Lower lobe of right lung (tissue), 2 donors: ENCODE measurements around the gene CERT1. TPM values are rescaled to one million over a fixed set of nuclear protein-coding genes. Genes with fewer than 3 reads are reported as not detected.

Experiments
- ATAC-seq, 2 donors: fragments of 200-7000 bp; cut with Tn5 transposase; one replicate each; pipeline ENCODE4 v1.9.1; 2020 to 2022; ENCODE audit warnings: mild to moderate bottlenecking in 2 of 2, moderate library complexity in 2 of 2
- DNase-seq: peaks from one replicate; pipeline ENCODE4 v3.0.0-alpha.2; 2020
- H3K27ac ChIP-seq: fragments of 200-600 bp; one replicate; pipeline ENCODE4 v1.8.0; 2022
- H3K27me3 ChIP-seq: fragments of 200-600 bp; one replicate; pipeline ENCODE4 v1.8.0; 2022; ENCODE audit warnings: low read depth
- H3K36me3 ChIP-seq: fragments of 200-600 bp; one replicate; pipeline ENCODE4 v1.8.0; 2022; ENCODE audit warnings: mild to moderate bottlenecking
- H3K4me1 ChIP-seq: fragments of 200-600 bp; one replicate; pipeline ENCODE4 v1.8.0; 2022
- H3K4me3 ChIP-seq: fragments of 200-600 bp; one replicate; pipeline ENCODE4 v1.8.0; 2022; ENCODE audit warnings: mild to moderate bottlenecking
- H3K9me3 ChIP-seq: fragments of 200-600 bp; one replicate; pipeline ENCODE4 v1.8.0; 2022
- intact Hi-C: fragments of 100-400 bp; cut with DNase I; formaldehyde crosslinking; loops from one replicate; pipeline ENCODE4 v1.11.0; 2022
- total RNA-seq: library from RNA; stranded (reverse); fragmentation: NEBNext Ultra II Directional; extraction: Animal tissue kit (Norgen Biotek cat#: 25700); gene quantifications from one replicate; pipeline ENCODE4 v1.2.1, GENCODE V29; 2021
- TF ChIP-seq, protein P1 (sequence below): fragments of 200-600 bp; IDR thresholded peaks from one replicate; pipeline ENCODE4 v1.8.0; 2022; ENCODE audit warnings: antibody characterized with exemption, mild to moderate bottlenecking
- donor health status: DM: no; HTN: yes; CAD: no; lungs with severe emphysema.

The CERT1 gene
- total RNA-seq, 1 donor from 2014 or later = 70.9 TPM

DNA sequence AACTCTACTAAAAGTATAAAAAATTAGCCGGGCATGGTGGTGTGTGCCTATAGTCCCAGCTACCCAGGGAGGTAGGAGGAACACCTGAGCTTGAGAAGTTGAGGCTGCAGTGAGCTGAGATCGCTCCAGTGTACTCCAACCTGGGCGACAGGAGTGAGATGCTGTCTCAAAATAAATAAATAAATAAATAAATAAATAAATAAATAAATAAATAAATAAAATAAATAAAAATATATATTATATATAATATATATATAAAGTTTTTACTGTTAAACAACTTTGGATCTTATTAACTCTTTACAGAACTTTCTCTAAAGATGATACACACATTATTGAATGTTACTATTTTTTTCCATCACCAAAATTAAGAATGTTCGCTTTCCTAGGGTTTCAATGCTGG lies 136.0 kb downstream of the CERT1 start:
- Histone ChIP-seq H3K4me3 (no peak overlapping the region), H3K27ac (no peak overlapping the region), H3K27me3 (no peaks in the 10 kb centered on the region), H3K9me3 (no peaks in the 10 kb centered on the region), H3K4me1 (no peaks in the 10 kb centered on the region), H3K36me3 (peaks cover 74% of the 10 kb centered on the region)
- TF ChIP-seq, protein P1, sequence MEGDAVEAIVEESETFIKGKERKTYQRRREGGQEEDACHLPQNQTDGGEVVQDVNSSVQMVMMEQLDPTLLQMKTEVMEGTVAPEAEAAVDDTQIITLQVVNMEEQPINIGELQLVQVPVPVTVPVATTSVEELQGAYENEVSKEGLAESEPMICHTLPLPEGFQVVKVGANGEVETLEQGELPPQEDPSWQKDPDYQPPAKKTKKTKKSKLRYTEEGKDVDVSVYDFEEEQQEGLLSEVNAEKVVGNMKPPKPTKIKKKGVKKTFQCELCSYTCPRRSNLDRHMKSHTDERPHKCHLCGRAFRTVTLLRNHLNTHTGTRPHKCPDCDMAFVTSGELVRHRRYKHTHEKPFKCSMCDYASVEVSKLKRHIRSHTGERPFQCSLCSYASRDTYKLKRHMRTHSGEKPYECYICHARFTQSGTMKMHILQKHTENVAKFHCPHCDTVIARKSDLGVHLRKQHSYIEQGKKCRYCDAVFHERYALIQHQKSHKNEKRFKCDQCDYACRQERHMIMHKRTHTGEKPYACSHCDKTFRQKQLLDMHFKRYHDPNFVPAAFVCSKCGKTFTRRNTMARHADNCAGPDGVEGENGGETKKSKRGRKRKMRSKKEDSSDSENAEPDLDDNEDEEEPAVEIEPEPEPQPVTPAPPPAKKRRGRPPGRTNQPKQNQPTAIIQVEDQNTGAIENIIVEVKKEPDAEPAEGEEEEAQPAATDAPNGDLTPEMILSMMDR = no peak
- no peak for ATAC-seq
- intact Hi-C loops = no loop called here
- DNase-seq = no peak

DNA sequence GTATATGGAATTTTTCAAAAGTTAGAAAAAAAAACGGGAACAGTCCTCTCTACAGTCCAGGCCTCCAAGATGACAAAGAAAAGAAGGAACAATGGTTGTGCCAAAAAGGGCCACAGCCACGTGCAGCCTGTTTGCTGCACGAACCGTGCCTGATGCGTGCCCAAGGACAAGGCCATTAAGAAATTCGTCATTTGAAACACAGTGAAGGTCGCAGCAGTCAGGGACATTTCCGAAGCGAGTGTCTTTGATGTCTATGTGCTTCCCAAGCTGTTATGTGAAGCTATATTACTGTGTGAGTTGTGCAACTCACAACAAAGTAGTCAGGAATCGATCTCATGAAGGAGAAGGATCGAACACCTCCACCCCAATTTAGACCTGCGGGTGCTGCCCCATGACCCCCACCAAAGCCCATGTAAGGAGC lies 137.0 kb downstream of the CERT1 start:
- Histone ChIP-seq H3K4me1 (no peaks in the 10 kb centered on the region), H3K27me3 (no peaks in the 10 kb centered on the region), H3K27ac (no peak overlapping the region), H3K9me3 (no peaks in the 10 kb centered on the region), H3K4me3 (no peak overlapping the region), H3K36me3 (peaks cover 64% of the 10 kb centered on the region)
- ATAC-seq (no peak), DNase-seq (no peak)
- intact Hi-C loops = no loop called here
- TF ChIP-seq, protein P1 = no peak

DNA sequence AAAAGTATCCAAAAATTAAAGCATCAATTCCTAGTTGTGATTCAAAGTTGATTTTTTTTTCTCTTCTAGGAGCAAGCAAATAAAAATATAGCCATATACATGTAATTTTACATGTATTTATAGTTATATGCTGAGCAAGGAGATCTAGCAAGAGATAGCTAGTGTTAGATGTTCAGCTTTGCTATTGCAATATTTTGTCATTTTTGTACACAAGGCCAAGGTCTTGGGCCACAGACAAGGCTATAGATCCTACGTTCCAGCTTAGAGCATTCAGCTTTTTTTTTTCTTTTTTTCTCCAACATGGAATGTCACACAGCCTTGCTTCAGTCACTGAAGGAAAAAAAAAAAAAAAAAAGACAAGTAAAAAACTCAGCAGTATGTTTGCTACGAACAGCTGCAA lies 137.6 kb downstream of the CERT1 start:
- Histone ChIP-seq H3K36me3 (peaks cover 59% of the 10 kb centered on the region), H3K4me1 (no peaks in the 10 kb centered on the region), H3K27ac (no peak overlapping the region), H3K27me3 (no peaks in the 10 kb centered on the region), H3K9me3 (no peaks in the 10 kb centered on the region), H3K4me3 (no peak overlapping the region)
- ATAC-seq = no peak
- no peak for DNase-seq
- TF ChIP-seq, protein P1 = no peak
- intact Hi-C loops = no loop called here

DNA sequence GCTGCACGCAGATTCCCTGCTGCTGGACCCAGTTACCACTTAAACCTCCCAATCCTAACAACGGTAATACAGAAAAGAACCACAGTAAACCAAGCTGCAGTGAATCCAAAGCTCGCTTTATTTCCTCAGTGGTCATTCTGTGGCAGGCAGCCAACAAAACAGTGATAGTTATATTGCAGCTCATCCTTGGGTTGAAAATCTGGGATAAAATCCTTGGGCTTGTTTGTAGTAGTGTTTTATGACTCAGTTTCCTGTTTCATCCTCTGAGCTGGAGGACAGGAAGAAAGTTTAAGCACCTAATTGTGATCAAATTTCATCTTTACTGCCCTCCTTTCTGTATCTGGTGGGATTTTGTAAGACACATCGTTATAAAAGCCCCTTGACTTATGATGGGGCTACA lies 143.0 kb downstream of the CERT1 start:
- Histone ChIP-seq H3K27me3 (no peaks in the 10 kb centered on the region), H3K36me3 (peaks cover 9% of the 10 kb centered on the region), H3K4me1 (no peaks in the 10 kb centered on the region), H3K27ac (no peak overlapping the region), H3K4me3 (no peak overlapping the region), H3K9me3 (no peaks in the 10 kb centered on the region)
- intact Hi-C loops = no loop called here
- TF ChIP-seq, protein P1 = no peak
- ATAC-seq (no peak), DNase-seq (no peak)

DNA sequence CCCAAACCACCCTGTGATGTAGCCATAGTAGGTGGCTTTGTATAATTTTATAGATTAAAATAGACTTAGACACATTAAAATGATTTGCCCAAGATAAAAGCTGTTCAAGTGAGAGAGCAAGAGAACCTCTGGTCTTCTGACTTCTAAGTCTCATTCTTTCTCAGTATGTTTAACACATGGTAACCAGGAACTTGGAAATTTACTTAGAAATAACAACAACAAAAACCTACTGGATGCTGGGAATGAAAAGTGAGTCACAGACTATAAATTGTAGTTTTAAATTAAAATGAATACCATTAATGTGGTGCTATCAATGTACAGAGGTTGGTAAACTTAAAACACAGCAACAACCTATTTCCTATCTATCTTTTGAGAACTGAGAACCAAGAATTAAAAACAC lies 144.0 kb downstream of the CERT1 start:
- H3K36me3 ChIP-seq = peaks cover 5% of the 10 kb centered on the region
- H3K9me3 ChIP-seq = no peaks in the 10 kb centered on the region
- no peaks in the 10 kb centered on the region for H3K4me1 ChIP-seq
- no peak for ATAC-seq
- H3K27ac ChIP-seq = no peak overlapping the region
- intact Hi-C loops = no loop called here
- no peak for DNase-seq
- no peak overlapping the region for H3K4me3 ChIP-seq
- TF ChIP-seq, protein P1 = no peak
- H3K27me3 ChIP-seq = no peaks in the 10 kb centered on the region

DNA sequence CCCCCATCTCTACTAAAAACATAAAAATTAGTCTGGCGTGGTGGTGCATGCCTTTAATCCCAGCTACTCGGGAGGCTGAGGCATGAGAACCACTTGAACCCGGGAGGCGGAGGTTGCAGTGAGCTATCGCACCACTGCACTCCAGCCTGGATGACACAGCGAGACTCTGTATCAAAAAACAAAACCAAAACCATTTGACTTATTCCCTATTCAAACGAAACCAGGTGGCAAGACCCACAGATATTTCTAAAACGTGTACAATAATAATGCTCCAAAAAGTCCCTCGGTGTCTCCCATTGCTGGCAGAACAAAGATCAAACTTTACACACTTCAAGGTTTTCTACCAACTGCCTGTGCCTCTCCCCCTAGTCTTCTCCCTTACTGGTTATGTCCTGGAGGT lies 144.6 kb downstream of the CERT1 start:
- Histone ChIP-seq H3K27ac (no peak overlapping the region), H3K4me1 (no peaks in the 10 kb centered on the region), H3K27me3 (no peaks in the 10 kb centered on the region), H3K36me3 (peaks cover 11% of the 10 kb centered on the region), H3K9me3 (no peaks in the 10 kb centered on the region), H3K4me3 (no peak overlapping the region)
- TF ChIP-seq, protein P1 = no peak
- DNase-seq = no peak
- intact Hi-C loops = no loop called here
- ATAC-seq = no peak
